Endothelial cell of umbilical vein (primary cell): ENCODE measurements around the gene HIVEP3. TPM values are rescaled to one million over a fixed set of nuclear protein-coding genes. Genes with fewer than 3 reads are reported as not detected.

Source experiments
- BruUV-seq: library from RNA; stranded (reverse); fragments of 400-500 nt; replicated peaks from 2 replicates; lab custom pipeline; 2021; lab: Mats Ljungman, UMichigan
- CTCF ChIA-PET: fragments of 300-600, 350-600 bp; sonication (Branson Sonifier 250); formaldehyde crosslinking; loops from one replicate; lab custom pipeline; 2021; ENCODE audit warnings: antibody characterized with exemption, inconsistent platforms; lab: Charles Lee
- POLR2A ChIA-PET: fragments of 300-600, 350-600 bp; sonication (Branson Sonifier 250); formaldehyde crosslinking; loops from one replicate; lab custom pipeline; 2021; ENCODE audit warnings: antibody characterized with exemption, inconsistent platforms; lab: Charles Lee
- DNase-seq: peaks from one replicate; pipeline ENCODE4 v3.0.0-alpha.2; 2011; ENCODE audit warnings: low read depth, low spot score
- FAIRE-seq: peaks from 2 replicates; lab custom pipeline; 2011; peaks lifted over from hg19 to GRCh38; lab: Jason Lieb, UNC
- H2AFZ ChIP-seq: 2 replicates; pipeline ENCODE4 v1.6.0; 2012; ENCODE audit warnings: low read depth, low read length, control low read depth, inconsistent platforms
- H3K27ac ChIP-seq: 2 replicates; pipeline ENCODE4 v1.5.1; 2011; ENCODE audit warnings: low read depth, mild to moderate bottlenecking, control low read depth, low read length, moderate library complexity; ENCODE audit not compliant: insufficient read depth
- H3K27me3 ChIP-seq, 2 experiments: 2 replicates each; pipeline versions ENCODE4 v1.6.0 to v1.6.1; 2011; ENCODE audit warnings: low read length in 2 of 2, mixed read lengths in 1 of 2; ENCODE audit not compliant: control insufficient read depth in 2 of 2, insufficient read depth in 2 of 2
- H3K36me3 ChIP-seq, 2 experiments: 2 replicates in 1 of 2; 3 replicates in 1 of 2; pipeline ENCODE4 v1.5.1; 2011; ENCODE audit warnings: low read length in 2 of 2, mild to moderate bottlenecking in 1 of 2, moderate library complexity in 1 of 2; ENCODE audit not compliant: control insufficient read depth in 2 of 2, insufficient read depth in 2 of 2; ENCODE audit errors: extremely low read depth in 1 of 2
- H3K4me1 ChIP-seq: 3 replicates; pipeline ENCODE4 v1.5.1; 2011; ENCODE audit warnings: mild to moderate bottlenecking, low read length; ENCODE audit not compliant: control insufficient read depth, insufficient read depth; ENCODE audit errors: extremely low read depth
- H3K4me2 ChIP-seq: 2 replicates; pipeline ENCODE4 v1.6.1; 2011; ENCODE audit warnings: low read length, control low read depth, mixed read lengths; ENCODE audit not compliant: insufficient read depth
- H3K4me3 ChIP-seq, 3 experiments: fragments of 200-600 bp in 1 of 3; sonication (generic), shearing (Covaris generic) in 1 of 3; replicated peaks in 1 of 3; 2 replicates each; pipeline ENCODE4 v1.5.1; 2011 to 2016; ENCODE audit warnings: control low read depth in 3 of 3, low read length in 3 of 3, mild to moderate bottlenecking in 2 of 3, inconsistent platforms in 1 of 3, low read depth in 1 of 3, moderate library complexity in 1 of 3; ENCODE audit not compliant: insufficient read depth in 1 of 3
- H3K79me2 ChIP-seq: 2 replicates; pipeline ENCODE4 v1.6.0; 2012; ENCODE audit warnings: low read length, inconsistent platforms; ENCODE audit not compliant: control insufficient read depth, insufficient read depth
- H3K9ac ChIP-seq: replicated peaks from 2 replicates; pipeline ENCODE3; 2011; ENCODE audit warnings: low read length, control low read depth; ENCODE audit not compliant: insufficient read depth; ENCODE audit errors: extremely low read depth
- H3K9me1 ChIP-seq: replicated peaks from 3 replicates; pipeline ENCODE4 v1.6.0; 2011; ENCODE audit warnings: mild to moderate bottlenecking, low read length; ENCODE audit not compliant: control insufficient read depth, insufficient read depth; ENCODE audit errors: extremely low read depth
- H3K9me3 ChIP-seq: replicated peaks from 2 replicates; pipeline ENCODE4 v1.5.1; 2012; ENCODE audit warnings: low read length, inconsistent platforms; ENCODE audit not compliant: control insufficient read depth, insufficient read depth
- H4K20me1 ChIP-seq: replicated peaks from 2 replicates; pipeline ENCODE3; 2011; ENCODE audit warnings: mild to moderate bottlenecking, low read length; ENCODE audit not compliant: control insufficient read depth, insufficient read depth; ENCODE audit errors: extremely low read depth
- CTCF ChIP-seq, 2 donors: IDR thresholded peaks; 1 replicate in 1 of 2; 2 replicates in 1 of 2; pipeline ENCODE4 v1.5.1; 2011; ENCODE audit warnings: low read length in 2 of 2, mild to moderate bottlenecking in 2 of 2, moderate library complexity in 2 of 2, control low read depth in 1 of 2, inconsistent platforms in 1 of 2, low read depth in 1 of 2; ENCODE audit not compliant: insufficient read depth in 1 of 2; ENCODE audit errors: extremely low read depth in 1 of 2
- EZH2 ChIP-seq: IDR thresholded peaks from 2 replicates; pipeline ENCODE4 v1.6.1; 2012; ENCODE audit warnings: borderline replicate concordance, low read depth, mild to moderate bottlenecking, moderate library complexity, low read length, inconsistent platforms; ENCODE audit not compliant: severe bottlenecking
- FOS ChIP-seq: IDR thresholded peaks from 2 replicates; pipeline ENCODE4 v1.6.1; 2011; ENCODE audit warnings: mild to moderate bottlenecking, low read length, moderate library complexity, borderline replicate concordance; ENCODE audit not compliant: insufficient read depth
- GATA2 ChIP-seq: IDR thresholded peaks from 2 replicates; pipeline ENCODE4 v1.7.0; 2011; ENCODE audit warnings: low read depth, mild to moderate bottlenecking, moderate library complexity, mixed read lengths, low read length; ENCODE audit not compliant: insufficient read length, insufficient read depth
- JUN ChIP-seq: IDR thresholded peaks from 2 replicates; pipeline ENCODE4 v1.6.1; 2011; ENCODE audit warnings: borderline replicate concordance, low read depth; ENCODE audit not compliant: insufficient read length, insufficient read depth
- MYC ChIP-seq: IDR thresholded peaks from one replicate; pipeline ENCODE4 v1.6.1; 2011; ENCODE audit warnings: mild to moderate bottlenecking, low read depth, low read length
- POLR2A ChIP-seq: IDR thresholded peaks from 2 replicates; pipeline ENCODE4 v1.6.1; 2012; ENCODE audit warnings: low read depth, mild to moderate bottlenecking, control low read depth, low read length
- POLR2AphosphoS5 ChIP-seq: IDR thresholded peaks from 2 replicates; pipeline ENCODE4 v1.6.1; 2012; ENCODE audit warnings: low read depth, mild to moderate bottlenecking, control low read depth, low read length, moderate library complexity; ENCODE audit not compliant: insufficient read depth
- dilution Hi-C: fragments of 300-500 bp; cut with MboI; formaldehyde crosslinking; loops from one replicate; pipeline ENCODE4 v1.15.0; 2019; ENCODE audit warnings: low sequenced_read_pairs; ENCODE audit not compliant: extremely low pct_ligation_motif_present
- intact Hi-C: fragments of 100-400 bp; cut with micrococcal nuclease; formaldehyde crosslinking; loops from one replicate; pipeline ENCODE4 v1.10.0; 2022
- polyA plus RNA-seq, 4 experiments: library from polyadenylated mRNA; depleted of rRNA in 3 of 4; stranded (reverse) in 3 of 4; unstranded in 1 of 4; fragments of >200 nt; gene quantifications; 2 replicates each; pipeline versions ENCODE4 v1.2.1 to v1.2.3, GENCODE V29; 2011 to 2012; ENCODE audit warnings: missing spikeins in 1 of 4
- total RNA-seq: library from RNA; stranded (reverse); gene quantifications from 2 replicates; pipeline ENCODE4 v1.2.3, GENCODE V29; 2021
- TF ChIP-seq, protein P1 (sequence below): IDR thresholded peaks from 2 replicates; pipeline ENCODE4 v1.6.1; 2011; ENCODE audit not compliant: insufficient read depth, insufficient read length

The HIVEP3 gene
- total and polyA plus RNA-seq, 2 donors (not counting 3 experiments of a cell fraction or from before 2014, with no cell fraction given) = 3.4 to 4.0 TPM

DNA sequence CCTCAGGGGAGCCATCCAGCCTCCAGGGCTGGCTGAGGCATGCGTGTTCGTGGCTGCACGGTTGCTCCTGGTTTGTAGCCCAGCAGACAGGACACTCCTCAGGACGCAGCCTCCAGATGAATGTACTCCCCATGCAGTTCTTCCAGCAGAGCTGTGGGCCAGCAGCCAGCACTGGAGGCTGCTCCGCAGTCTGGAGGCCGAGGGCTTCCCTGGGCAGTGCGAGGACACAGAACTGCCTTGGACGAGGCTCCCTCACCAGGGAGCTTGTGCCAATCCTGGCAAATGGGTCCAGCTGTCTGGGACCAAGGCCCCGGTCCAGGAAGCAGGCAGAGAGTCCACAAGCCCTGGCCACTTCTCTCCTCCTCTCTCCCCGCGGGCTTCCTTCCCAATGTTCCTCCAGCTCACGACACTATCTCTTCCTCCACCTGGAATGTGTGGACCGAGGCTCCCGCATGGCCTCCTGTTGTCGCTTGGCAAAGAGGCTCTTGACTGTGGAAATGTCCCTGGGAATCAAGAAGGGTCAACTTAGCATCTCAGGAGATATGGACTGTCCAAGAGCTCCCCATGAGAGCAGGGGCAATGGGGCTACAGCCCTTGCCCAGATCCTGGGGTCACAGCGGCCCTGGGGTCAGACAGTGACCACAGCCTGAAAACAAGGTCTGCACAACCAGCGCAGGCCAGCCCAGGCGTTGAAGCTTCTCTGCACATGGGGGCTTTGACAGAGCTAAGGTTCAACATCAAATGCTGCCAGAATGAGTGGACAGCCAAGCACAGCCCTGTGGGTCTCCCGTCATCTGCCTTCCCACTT is 439.5 kb downstream of the HIVEP3 start:
- BruUV-seq = no TSS peak
- H3K27ac ChIP-seq = no peak overlapping the region
- H3K9me3 ChIP-seq = no peaks in the 10 kb centered on the region
- H3K4me1 ChIP-seq = no peaks in the 10 kb centered on the region
- DNase-seq (no peak), FAIRE-seq (no peak)
- H2AFZ ChIP-seq = no peak overlapping the region
- intact Hi-C loops (no loop called here), dilution Hi-C loops (no loop called here)
- TF ChIP-seq GATA2 = no peak
- no peak for TF ChIP-seq POLR2A
- TF ChIP-seq MYC = no peak
- TF ChIP-seq JUN = no peak
- TF ChIP-seq EZH2 = no peak
- no peak for TF ChIP-seq CTCF (IDR thresholded peaks at IDR 0.05; ENCODE audit: extremely low read depth in 1 of 2, insufficient read depth in 1 of 2, low read depth in 1 of 2, low read length in 2 of 2)
- no peak for TF ChIP-seq POLR2AphosphoS5
- no peak for TF ChIP-seq FOS
- TF ChIP-seq, protein P1, sequence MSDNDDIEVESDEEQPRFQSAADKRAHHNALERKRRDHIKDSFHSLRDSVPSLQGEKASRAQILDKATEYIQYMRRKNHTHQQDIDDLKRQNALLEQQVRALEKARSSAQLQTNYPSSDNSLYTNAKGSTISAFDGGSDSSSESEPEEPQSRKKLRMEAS = no peak
- no peak overlapping the region for H3K4me2 ChIP-seq
- no peaks in the 10 kb centered on the region for H3K36me3 ChIP-seq
- H3K9ac ChIP-seq = no peak overlapping the region
- POLR2A ChIA-PET = no interaction called here
- H3K79me2 ChIP-seq = no peaks in the 10 kb centered on the region
- no peaks in the 10 kb centered on the region for H4K20me1 ChIP-seq
- no peak overlapping the region for H3K4me3 ChIP-seq
- no peaks in the 10 kb centered on the region for H3K27me3 ChIP-seq
- CTCF ChIA-PET = interaction anchor here (1.1 kb wide), 1 partner anchor 46 kb away, joined by 3 read pairs; no protein-coding TSS in a partner anchor
- H3K9me1 ChIP-seq = no peaks in the 10 kb centered on the region
